Cardiac fibroblast (primary cell): ENCODE measurements around the gene LILRB4.
"Not testable (repeated sequence)": the region's sequence is repeated elsewhere in the genome, so short reads cannot be mapped to it uniquely, and the experiment has no call there.

Experiments used
- DNase-seq, 2 donors: peaks; one replicate each; pipeline versions ENCODE4 v3.0.0 to v3.0.0-alpha.2; 2010; ENCODE audit warnings: low read depth in 2 of 2
- H3K4me3 ChIP-seq, 2 donors: replicated peaks in 1 of 2; 1 replicate in 1 of 2; 2 replicates in 1 of 2; pipeline ENCODE4 v1.5.1; 2011; ENCODE audit warnings: low read depth in 2 of 2, low read length in 2 of 2, mild to moderate bottlenecking in 2 of 2, moderate library complexity in 1 of 2
- CTCF ChIP-seq: IDR thresholded peaks from one replicate; pipeline ENCODE4 v1.5.1; 2011; ENCODE audit warnings: low read depth, mild to moderate bottlenecking, low read length, inconsistent platforms

Gene LILRB4

GRCh38 chr19:54626757-54627156 lies 36.0 kb upstream of the LILRB4 start:
- TF ChIP-seq CTCF = no peak
- no peak for DNase-seq

DNA sequence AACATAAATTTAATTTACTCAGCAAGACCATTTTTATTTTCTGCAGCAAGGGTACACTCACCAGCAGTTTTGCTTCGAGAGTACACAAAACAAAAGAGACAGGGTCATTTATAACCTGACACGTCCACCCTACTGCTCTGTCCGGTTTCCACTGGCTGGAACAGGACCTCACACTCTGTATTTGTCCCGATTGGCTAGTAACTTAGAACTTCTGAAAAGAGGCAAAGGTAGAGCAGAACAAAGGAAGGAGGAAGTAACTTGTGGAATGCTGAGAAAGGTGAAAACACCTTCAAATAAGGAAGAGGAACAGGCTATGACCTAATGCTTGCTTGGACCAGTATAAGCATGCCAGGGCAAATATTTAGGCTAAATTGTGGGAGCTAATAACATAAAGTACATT lies 34.9 kb upstream of the LILRB4 start:
- not testable (repeated sequence) for DNase-seq, H3K4me3 ChIP-seq

More at GRCh38 chr19:54626757-54627156, 36.0 kb upstream of the LILRB4 start:
- H3K4me3 ChIP-seq = no peak overlapping the region

GRCh38 chr19:54630262-54630661 lies 32.5 kb upstream of the LILRB4 start, which contains the start of gene LILRB1:
Gene LILRB1, plus strand, starts transcription at chr19:54630484. Its CDS starts 590 bp downstream, at chr19:54631074.
- DNase-seq, H3K4me3 ChIP-seq: not testable (repeated sequence)

GRCh38 chr19:54630782-54631181 lies 32.0 kb upstream of the LILRB4 start:
- H3K4me3 ChIP-seq = no peak overlapping the region
- DNase-seq = no peak
- no peak for TF ChIP-seq CTCF

- DNase-seq, H3K4me3 ChIP-seq: not testable (repeated sequence)
Measured at GRCh38 chr19:54631489-54632337, 31.1 kb upstream of the LILRB4 start.

DNA sequence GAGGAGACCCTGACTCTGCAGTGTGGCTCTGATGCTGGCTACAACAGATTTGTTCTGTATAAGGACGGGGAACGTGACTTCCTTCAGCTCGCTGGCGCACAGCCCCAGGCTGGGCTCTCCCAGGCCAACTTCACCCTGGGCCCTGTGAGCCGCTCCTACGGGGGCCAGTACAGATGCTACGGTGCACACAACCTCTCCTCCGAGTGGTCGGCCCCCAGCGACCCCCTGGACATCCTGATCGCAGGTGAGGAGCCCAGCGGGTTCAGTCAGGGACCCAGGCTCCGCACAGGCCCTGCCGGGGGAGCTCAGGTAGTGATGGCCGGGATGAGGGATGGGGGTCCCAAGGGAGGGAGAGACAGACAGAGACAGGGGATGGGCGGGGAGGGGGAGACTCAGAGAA lies 30.3 kb upstream of the LILRB4 start:
- DNase-seq, H3K4me3 ChIP-seq: not testable (repeated sequence)

- no peak for DNase-seq
- H3K4me3 ChIP-seq = no peak overlapping the region
- no peak for TF ChIP-seq CTCF
Measured at GRCh38 chr19:54633401-54633800, 29.4 kb upstream of the LILRB4 start.

GRCh38 chr19:54636081-54636480 lies 26.7 kb upstream of the LILRB4 start:
- not testable (repeated sequence) for DNase-seq, H3K4me3 ChIP-seq

DNA sequence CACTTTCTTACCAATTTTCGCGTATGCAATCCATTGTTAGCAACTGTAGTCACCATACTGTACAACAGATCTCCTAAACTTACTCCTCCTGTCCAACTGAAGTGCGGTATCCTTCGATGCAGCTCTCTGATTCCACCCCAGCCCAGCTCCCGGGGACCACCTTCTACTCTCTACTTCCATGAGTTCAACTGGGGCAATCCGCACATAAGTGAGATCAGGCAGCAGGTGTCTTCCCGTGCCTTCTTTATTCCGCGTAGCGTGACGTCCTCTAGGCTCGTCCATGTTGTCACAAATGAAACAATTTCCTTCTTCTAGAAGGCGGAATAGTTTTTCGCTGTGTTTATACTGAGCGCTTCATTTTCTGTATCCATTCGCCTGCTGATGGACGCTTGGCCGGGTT lies 24.1 kb upstream of the LILRB4 start:
- no peak overlapping the region for H3K4me3 ChIP-seq
- no peak for TF ChIP-seq CTCF
- no peak for DNase-seq

DNA sequence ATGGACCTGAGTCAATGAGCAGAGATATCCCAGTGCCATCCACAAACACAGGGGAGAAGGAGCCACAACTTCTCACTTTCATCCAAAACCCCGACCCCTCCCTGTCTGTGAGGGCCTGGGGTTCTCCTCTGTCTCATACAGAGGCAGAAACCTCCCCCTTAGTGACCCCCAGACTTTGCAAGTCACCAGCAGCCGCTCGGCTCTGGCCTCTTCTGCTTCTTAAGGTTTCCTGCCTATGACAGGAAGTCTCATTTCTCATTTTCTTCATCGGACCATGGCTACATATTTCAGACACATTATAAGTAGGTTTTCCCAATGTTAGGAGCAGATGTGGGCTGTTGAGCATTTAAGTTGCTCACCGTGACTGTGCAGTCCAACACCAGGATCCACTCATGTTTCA lies 19.8 kb upstream of the LILRB4 start:
- not testable (repeated sequence) for DNase-seq, H3K4me3 ChIP-seq

DNA sequence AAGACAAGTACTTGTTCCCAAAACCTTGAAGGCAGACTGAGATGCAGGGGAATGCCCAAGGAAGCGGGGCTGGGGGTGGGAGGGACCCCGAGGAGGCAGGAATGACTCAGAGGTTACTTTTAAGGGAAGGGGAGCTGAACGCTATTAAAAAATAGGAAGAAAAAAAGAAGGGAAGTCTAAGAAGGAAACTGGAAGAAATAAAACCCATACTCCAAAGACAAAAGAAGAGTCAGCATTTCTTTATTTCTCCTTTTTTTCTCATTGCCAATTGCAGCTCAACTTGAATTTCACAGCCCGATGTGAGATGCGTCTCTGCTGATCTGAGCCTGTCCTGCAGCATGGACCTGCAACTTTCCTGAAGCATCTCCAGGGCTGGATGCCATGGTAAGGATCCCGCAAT lies 19.2 kb upstream of the LILRB4 start:
- not testable (repeated sequence) for H3K4me3 ChIP-seq, DNase-seq
